ENCODE measurements around the gene ADCY5.

GRCh38 chr3:123476967-123477750, 28.3 kb upstream of the ADCY5 start:
- no peak for TF ChIP-seq TAF1 (IDR thresholded peaks at IDR 0.05; ENCODE audit: borderline replicate concordance, insufficient read depth, low read length)
- no peak for TF ChIP-seq POLR2AphosphoS5 (IDR thresholded peaks at IDR 0.05; ENCODE audit: low read depth, low read length)
- no peak for TF ChIP-seq SIN3A (IDR thresholded peaks at IDR 0.05; ENCODE audit: borderline replicate concordance, insufficient read depth, low read length)

Measured in PFSK-1 (cell line).